ENCODE results near the gene SEMA4D. TPM values are rescaled to one million over a fixed set of nuclear protein-coding genes. Genes with fewer than 3 reads are reported as not detected.

Gene SEMA4D
- total RNA-seq, 2 donors from 2014 or later, result 169 to 237 TPM

GRCh38 chr9:89362647-89363310 lies 135.1 kb downstream of the SEMA4D start:
- Mint-ChIP-seq H3K36me3 (peaks cover 14% of the 10 kb centered on the region), H3K4me3 (no peak overlapping the region), H3K4me1 (ENCODE audit: low read depth in 2 of 2) (peaks cover 10 to 11% of the 10 kb centered on the region in 2 donors), H3K27me3 (no peaks in the 10 kb centered on the region), H3K27ac (peak overlapping the region in 1 of 2 donors; percentile 68), H3K9me3 (no peaks in the 10 kb centered on the region)
- ATAC-seq, result no peak
- no peak for DNase-seq (ENCODE audit: low spot score)

DNA sequence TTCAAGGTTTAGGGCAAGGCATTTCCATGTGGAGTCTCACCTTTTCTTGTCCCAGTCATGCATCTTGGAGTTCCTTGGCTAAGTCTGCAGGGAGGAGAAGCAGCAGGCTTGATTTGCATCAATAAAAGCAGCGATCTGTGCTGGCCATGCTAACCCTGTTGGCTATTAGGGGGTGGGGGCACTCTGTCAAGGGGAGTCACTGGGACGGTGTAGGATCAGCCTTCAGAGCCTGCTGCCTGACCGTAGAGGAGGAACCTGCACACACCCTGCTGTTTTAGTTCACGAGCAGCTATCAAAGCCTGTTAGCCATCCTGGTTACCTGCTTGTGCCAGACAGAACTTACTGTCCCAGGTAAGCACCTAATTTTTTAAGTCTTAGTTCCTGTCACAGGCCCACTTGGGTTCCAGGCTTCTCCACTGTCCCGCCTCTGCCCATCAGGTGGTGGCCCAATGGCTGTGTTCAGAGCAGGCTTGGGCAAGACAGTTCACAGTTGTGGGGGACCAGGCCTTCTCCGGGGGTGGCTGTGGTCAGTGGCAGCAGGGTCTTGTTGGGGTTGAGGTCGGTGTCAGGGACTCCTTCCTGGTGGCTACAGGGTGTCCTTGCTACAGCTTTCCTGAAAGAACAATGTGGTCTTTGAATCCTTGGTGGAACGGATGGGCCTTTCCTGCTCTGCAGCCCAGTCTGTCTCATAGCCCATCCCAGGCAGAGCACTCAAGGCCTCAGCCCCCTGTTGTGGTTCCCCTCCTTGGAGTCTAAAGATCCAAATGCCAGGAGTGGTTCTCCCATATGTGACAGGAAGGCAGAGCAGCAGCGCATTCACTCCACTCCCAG lies 135.9 kb downstream of the SEMA4D start:
- H3K36me3 Mint-ChIP-seq, result peaks cover 14% of the 10 kb centered on the region
- no peaks in the 10 kb centered on the region for H3K27me3 Mint-ChIP-seq

GRCh38 chr9:89361031-89361430 lies 136.9 kb downstream of the SEMA4D start:
- Mint-ChIP-seq H3K9me3 (no peaks in the 10 kb centered on the region), H3K4me3 (no peak overlapping the region), H3K36me3 (peaks cover 14% of the 10 kb centered on the region), H3K27ac (peak overlapping the region; percentile 73 to 79), H3K27me3 (no peaks in the 10 kb centered on the region), H3K4me1 (ENCODE audit: low read depth in 2 of 2) (peaks cover 18% of the 10 kb centered on the region in 2 donors)
- no peak for ATAC-seq
- DNase-seq (ENCODE audit: low spot score), result peak; percentile 35

More for the DNA sequence above, 135.9 kb downstream of the SEMA4D start:
- H3K4me3 Mint-ChIP-seq, result no peak overlapping the region
- no peaks in the 10 kb centered on the region for H3K9me3 Mint-ChIP-seq
- DNase-seq (ENCODE audit: low spot score) (peak; percentile 50), ATAC-seq (no peak)
- H3K4me1 Mint-ChIP-seq (ENCODE audit: low read depth in 2 of 2), result peaks cover 17 to 18% of the 10 kb centered on the region in 2 donors
- peak overlapping the region; percentile 21 to 73 for H3K27ac Mint-ChIP-seq

DNA sequence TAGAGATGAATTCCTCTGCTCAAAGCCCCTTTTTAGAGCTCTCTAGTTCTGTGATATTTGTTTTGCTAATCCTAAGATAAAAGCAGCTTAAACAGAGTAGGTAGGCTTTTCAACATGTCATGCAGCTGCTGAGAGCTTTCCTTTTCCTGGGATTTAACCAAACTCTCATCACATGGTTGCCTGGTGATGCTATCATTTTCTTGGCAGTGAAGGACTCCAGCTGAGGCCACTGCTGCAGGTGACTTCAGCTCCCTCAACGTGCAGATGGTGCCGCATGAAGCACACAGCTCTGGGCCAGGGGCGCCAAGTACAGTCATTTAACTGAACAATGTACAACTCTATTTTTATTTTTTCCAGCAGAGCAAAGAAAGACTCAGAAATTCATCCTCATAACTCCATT lies 137.4 kb downstream of the SEMA4D start:
- Mint-ChIP-seq H3K27me3 (no peaks in the 10 kb centered on the region), H3K9me3 (no peaks in the 10 kb centered on the region), H3K27ac (peak overlapping the region; percentile 73 to 79), H3K4me3 (no peak overlapping the region), H3K4me1 (ENCODE audit: low read depth in 2 of 2) (peaks cover 18 to 20% of the 10 kb centered on the region in 2 donors), H3K36me3 (peaks cover 19% of the 10 kb centered on the region)
- DNase-seq (ENCODE audit: low spot score), result peak; percentile 49
- no peak for ATAC-seq

- peak; percentile 61 to 71 for ATAC-seq
These were observed 138.1 kb downstream of the SEMA4D start for GRCh38 chr9:89359751-89360261.

DNA sequence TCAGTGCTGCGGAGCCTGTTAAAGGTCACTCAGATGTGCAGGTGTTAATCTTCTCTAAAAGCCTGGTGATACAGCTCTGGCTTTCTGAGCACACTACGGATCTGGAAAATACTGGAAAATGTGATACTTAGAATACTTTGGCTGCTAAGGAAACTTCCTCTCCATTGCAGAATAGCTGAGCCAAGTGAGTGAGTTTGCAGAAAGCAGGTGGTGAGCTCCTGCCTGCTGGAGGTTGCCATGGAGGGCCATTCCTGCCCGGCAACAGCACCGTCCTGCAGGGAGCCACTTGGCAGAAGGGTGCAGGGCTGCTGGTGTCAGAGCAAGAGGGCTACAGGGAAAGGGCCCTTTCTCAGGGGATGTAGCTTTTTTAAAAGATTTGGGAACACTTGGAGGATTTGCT lies 138.9 kb downstream of the SEMA4D start:
- Mint-ChIP-seq H3K36me3 (peaks cover 24% of the 10 kb centered on the region), H3K27ac (peak overlapping the region; percentile 28 to 54), H3K9me3 (no peaks in the 10 kb centered on the region), H3K4me3 (no peak overlapping the region), H3K27me3 (no peaks in the 10 kb centered on the region), H3K4me1 (ENCODE audit: low read depth in 2 of 2) (peaks cover 18 to 21% of the 10 kb centered on the region in 2 donors)
- ATAC-seq (no peak), DNase-seq (ENCODE audit: low spot score) (no peak)

More at GRCh38 chr9:89359751-89360261, 138.1 kb downstream of the SEMA4D start:
- Mint-ChIP-seq H3K9me3 (no peaks in the 10 kb centered on the region), H3K4me3 (no peak overlapping the region), H3K4me1 (ENCODE audit: low read depth in 2 of 2) (peaks cover 18 to 20% of the 10 kb centered on the region in 2 donors), H3K27me3 (no peaks in the 10 kb centered on the region), H3K36me3 (peaks cover 21% of the 10 kb centered on the region), H3K27ac (peak overlapping the region; percentile 73 to 79)
- peak; percentile 57 for DNase-seq (ENCODE audit: low spot score)

- no peak overlapping the region for H3K4me3 Mint-ChIP-seq
- no peaks in the 10 kb centered on the region for H3K27me3 Mint-ChIP-seq
- DNase-seq (ENCODE audit: low spot score) (no peak), ATAC-seq (no peak)
- H3K36me3 Mint-ChIP-seq, result peaks cover 28% of the 10 kb centered on the region
- H3K4me1 Mint-ChIP-seq (ENCODE audit: low read depth in 2 of 2), result peaks cover 21 to 24% of the 10 kb centered on the region in 2 donors
- peak overlapping the region; percentile 28 to 54 for H3K27ac Mint-ChIP-seq
- no peaks in the 10 kb centered on the region for H3K9me3 Mint-ChIP-seq
These were observed 139.5 kb downstream of the SEMA4D start for GRCh38 chr9:89358376-89358916.

GRCh38 chr9:89357331-89358197 lies 140.3 kb downstream of the SEMA4D start:
- Mint-ChIP-seq H3K4me1 (ENCODE audit: low read depth in 2 of 2) (peaks cover 28 to 30% of the 10 kb centered on the region in 2 donors), H3K27me3 (no peaks in the 10 kb centered on the region), H3K9me3 (no peaks in the 10 kb centered on the region), H3K36me3 (peaks cover 32% of the 10 kb centered on the region), H3K27ac (peak overlapping the region; percentile 28 to 73), H3K4me3 (no peak overlapping the region)
- peak; percentile 20 to 57 for ATAC-seq
- no peak for DNase-seq (ENCODE audit: low spot score)

DNA sequence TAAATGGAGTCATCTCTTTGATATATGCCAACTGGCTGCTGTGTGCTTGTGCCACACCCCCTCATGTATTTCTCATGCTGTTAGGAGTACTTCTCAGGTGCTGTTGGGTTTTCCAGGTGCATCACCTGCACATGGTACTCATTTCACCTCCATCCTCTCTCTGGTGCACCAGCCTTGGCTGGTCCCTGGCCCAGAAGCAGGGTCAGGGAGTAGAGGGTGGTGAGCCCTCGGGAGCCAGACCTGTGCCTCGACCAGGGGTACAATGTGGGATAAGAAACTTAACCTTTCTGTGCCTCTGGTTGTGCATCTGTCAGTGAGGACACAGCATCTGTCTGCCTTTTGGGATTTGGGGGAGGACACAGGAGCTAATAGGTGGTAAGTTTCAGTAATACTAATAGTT lies 141.1 kb downstream of the SEMA4D start:
- Mint-ChIP-seq H3K9me3 (no peaks in the 10 kb centered on the region), H3K4me3 (no peak overlapping the region), H3K4me1 (ENCODE audit: low read depth in 2 of 2) (peaks cover 36 to 38% of the 10 kb centered on the region in 2 donors), H3K27ac (no peak overlapping the region), H3K27me3 (no peaks in the 10 kb centered on the region), H3K36me3 (peaks cover 39% of the 10 kb centered on the region)
- DNase-seq (ENCODE audit: low spot score) (no peak), ATAC-seq (no peak)

GRCh38 chr9:89354471-89354870 lies 143.4 kb downstream of the SEMA4D start:
- H3K27me3 Mint-ChIP-seq, result no peaks in the 10 kb centered on the region
- DNase-seq (ENCODE audit: low spot score) (no peak), ATAC-seq (no peak)
- H3K9me3 Mint-ChIP-seq, result no peaks in the 10 kb centered on the region
- peaks cover 33% of the 10 kb centered on the region for H3K36me3 Mint-ChIP-seq
- peaks cover 36 to 38% of the 10 kb centered on the region in 2 donors for H3K4me1 Mint-ChIP-seq (ENCODE audit: low read depth in 2 of 2)
- H3K4me3 Mint-ChIP-seq, result no peak overlapping the region
- peak overlapping the region in 1 of 2 donors; percentile 91 for H3K27ac Mint-ChIP-seq

- peaks cover 33% of the 10 kb centered on the region for H3K36me3 Mint-ChIP-seq
- no peaks in the 10 kb centered on the region for H3K27me3 Mint-ChIP-seq
- no peaks in the 10 kb centered on the region for H3K9me3 Mint-ChIP-seq
- peak overlapping the region; percentile 80 to 91 for H3K27ac Mint-ChIP-seq
- DNase-seq (ENCODE audit: low spot score) (no peak), ATAC-seq (no peak)
- no peak overlapping the region for H3K4me3 Mint-ChIP-seq
- peaks cover 36 to 38% of the 10 kb centered on the region in 2 donors for H3K4me1 Mint-ChIP-seq (ENCODE audit: low read depth in 2 of 2)
These were observed 143.9 kb downstream of the SEMA4D start for GRCh38 chr9:89353989-89354388.

DNA sequence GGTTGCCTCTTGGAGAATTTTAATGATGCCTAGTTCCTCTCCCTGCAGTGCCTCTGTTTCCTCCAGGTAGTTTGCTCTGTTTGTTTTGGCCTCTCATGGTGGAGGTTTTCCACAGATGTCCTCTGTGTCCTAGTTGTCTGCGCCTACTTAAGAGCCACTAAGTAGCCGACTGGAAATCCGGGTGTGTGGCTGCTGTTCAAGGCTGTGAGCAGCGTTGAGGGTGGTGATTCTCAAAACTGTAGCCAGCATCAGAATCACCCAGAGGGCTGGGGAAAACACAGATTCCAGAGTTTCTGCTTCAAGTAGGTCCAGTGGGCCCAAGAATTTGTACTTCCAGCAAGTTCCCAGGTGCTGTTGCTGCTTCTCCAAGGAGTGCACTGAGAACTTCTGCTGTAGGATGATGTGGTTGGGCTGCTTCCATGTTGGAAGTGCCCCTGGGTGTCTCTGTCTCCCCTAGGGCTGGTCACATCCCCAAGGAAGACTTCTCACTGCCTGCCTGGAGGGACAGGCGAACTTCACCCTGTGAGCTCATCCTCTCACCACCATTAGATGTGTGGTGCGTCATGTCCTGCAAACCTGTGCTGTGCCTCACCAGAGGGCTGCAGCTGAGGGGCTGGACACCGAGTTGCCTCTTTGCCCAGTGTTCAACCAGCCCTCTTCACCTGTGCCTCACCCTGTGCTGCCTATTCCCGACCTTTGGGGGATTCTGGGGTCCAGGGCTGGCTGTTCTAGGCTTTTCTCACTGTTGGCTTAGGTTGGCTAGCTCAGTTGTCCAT lies 144.9 kb downstream of the SEMA4D start:
- peaks cover 36 to 38% of the 10 kb centered on the region in 2 donors for H3K4me1 Mint-ChIP-seq (ENCODE audit: low read depth in 2 of 2)
- H3K4me3 Mint-ChIP-seq, result peak overlapping the region; percentile 69
- DNase-seq (ENCODE audit: low spot score) (no peak), ATAC-seq (no peak)
- peaks cover 33% of the 10 kb centered on the region for H3K36me3 Mint-ChIP-seq
- H3K9me3 Mint-ChIP-seq, result no peaks in the 10 kb centered on the region
- no peaks in the 10 kb centered on the region for H3K27me3 Mint-ChIP-seq
- H3K27ac Mint-ChIP-seq, result peak overlapping the region; percentile 80 to 91

All from natural killer cell treated with Interleukin-12 subunit alpha and Interleukin-12 subunit beta and Interleukin-15 and Interleukin-18, amount 100 ng/mL, for 72 hours (primary cell).